ENCODE results near the gene AFAP1.

AFAP1 gene

DNA sequence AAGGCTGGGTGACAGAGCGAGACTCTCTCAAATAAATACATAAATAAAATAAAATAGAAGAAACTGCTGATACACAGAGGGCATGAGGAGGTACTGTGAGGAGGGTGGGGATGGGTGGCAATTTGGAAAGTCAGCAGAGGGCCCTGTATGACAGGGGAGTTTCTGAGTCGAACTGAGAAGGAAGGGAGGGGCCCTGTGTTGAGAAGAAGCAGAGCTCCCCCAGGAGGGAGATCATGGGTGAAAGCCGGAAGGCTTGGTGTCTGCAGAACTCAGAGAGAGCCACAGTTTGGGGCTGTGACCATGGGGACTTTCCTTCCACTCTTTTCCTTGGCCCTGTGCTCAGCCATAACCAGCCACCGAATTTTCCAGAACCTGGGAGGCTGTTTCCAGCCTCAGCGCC, 24.8 kb upstream of the AFAP1 start:
- no peak for DNase-seq (ENCODE audit: low spot score in 2 of 2)
- in situ Hi-C loops (cut with MboI; ENCODE audit: low sequenced_read_pairs) = no loop called here
- Histone ChIP-seq H3K4me1 (no peaks in the 10 kb centered on the region; the same call in 1 of the 2 replicates), H3K9me3 (no peaks in the 10 kb centered on the region), H3K36me3 (replicated peaks) (no peaks in the 10 kb centered on the region), H3K4me3 (no peak overlapping the region), H3K27me3 (ENCODE audit: low read depth) (no peaks in the 10 kb centered on the region)

DNA sequence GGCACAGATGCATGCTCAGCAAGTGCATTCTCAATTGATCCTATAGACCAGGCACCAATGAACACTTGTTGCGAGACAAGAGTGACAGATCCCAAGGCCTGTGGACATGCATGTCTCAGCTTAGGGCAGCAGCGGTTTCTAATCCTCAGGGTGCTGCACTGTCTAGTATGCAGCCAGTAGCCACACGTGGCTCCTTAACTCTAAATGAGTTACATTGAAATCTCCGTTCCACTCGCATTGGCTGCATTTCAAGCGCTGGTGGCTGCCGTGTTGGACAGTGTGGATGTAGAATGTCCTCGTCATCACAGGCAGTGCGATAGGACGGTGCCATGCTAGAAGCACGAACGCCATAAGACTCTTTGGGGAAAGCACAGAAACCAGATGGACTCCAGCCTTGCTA, 24.0 kb upstream of the AFAP1 start:
- in situ Hi-C loops (cut with MboI; ENCODE audit: low sequenced_read_pairs) = no loop called here
- Histone ChIP-seq H3K4me1 (no peaks in the 10 kb centered on the region; the same call in 1 of the 2 replicates), H3K9me3 (no peaks in the 10 kb centered on the region), H3K4me3 (no peak overlapping the region), H3K36me3 (replicated peaks) (no peaks in the 10 kb centered on the region), H3K27me3 (ENCODE audit: low read depth) (no peaks in the 10 kb centered on the region)
- no peak for DNase-seq (ENCODE audit: low spot score in 2 of 2)

DNA sequence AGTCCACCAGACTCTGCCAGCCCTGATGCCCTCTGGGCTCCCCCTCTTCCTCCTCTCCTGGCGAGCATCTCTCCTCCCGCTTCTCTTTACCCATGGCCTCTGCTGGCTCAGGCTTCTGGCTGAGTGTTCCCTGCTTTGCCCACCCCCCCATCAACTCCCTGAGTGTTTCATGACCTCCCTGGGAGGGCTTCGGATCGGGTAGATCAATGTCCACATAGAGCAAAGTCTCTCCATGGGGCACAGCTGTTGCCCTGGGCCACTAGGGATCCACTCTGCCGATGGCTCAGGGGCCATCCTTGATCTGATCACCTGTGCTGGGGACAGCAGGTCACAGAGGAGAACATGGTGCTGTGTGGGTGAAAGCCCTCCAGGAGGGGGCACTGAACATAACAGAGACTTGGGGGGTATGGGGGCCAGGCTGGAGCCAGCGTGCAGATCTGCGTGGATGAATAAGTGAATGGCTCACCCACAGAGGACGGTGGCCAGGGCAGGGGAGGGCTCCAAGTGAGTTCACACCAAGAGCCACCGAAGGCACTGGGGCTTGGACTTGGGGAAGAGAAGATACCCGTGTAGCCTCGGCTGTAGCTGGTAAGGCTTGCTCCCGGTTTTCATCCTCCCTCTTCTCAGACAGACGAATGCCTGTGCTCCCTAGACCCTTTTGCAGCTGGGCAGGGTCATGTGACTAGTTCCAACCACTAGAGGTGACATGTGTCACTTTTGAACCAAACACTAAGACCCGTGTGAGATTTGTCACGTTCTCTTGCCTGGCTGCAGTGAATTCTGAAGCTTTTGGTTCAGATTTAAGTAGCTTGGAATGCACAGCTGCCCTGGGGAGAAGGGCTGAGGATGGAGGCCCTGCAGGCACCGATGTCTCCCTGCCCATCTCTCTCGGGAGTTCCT, 23.2 kb upstream of the AFAP1 start:
- Histone ChIP-seq H3K4me3 (no peak overlapping the region), H3K27me3 (ENCODE audit: low read depth) (no peaks in the 10 kb centered on the region)
- in situ Hi-C loops (cut with MboI; ENCODE audit: low sequenced_read_pairs) = no loop called here

DNA sequence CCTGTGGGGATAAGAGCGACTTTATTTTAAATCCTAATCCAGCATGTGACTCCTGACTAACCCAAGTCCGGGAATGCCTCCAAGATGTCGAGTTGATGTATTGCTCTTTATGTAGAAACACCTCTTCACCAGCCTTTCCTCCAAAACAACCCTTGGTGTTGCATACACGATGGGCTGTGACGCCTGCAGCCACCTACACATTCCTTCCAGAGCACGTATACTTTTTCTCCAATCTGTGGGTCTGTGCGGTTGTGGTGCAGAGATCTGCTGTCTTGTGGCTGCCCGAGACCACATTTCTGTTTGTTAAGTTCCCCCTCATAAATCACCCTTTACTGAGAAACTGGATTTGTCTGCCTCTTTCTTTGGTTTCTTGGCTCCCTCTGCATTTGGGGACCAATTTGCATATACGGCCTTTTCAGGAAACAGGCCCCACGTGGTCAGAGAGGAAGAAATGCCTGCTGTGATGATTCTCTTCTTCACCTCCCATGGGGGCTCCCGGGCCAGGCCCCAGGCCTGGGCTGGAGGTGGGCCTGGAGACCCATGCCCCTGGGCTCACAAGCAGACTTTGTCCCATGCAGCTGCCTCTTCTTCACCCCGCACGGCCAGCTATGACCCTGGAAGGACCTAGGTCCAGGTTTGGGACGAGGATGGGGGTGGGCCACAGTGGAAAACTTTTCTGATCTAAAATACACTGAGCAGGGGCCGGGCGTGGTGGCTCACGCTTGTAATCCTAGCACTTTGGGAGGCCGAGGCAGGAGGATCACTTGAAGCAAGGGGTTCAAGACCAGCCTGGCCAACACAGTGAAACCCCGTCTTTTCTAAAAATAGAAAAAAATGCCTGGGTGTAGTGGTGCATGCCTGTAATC, 21.4 kb upstream of the AFAP1 start:
- in situ Hi-C loops (cut with MboI; ENCODE audit: low sequenced_read_pairs) = no loop called here
- H3K4me1 ChIP-seq = no peaks in the 10 kb centered on the region; the same call in 1 of the 2 replicates
- DNase-seq (ENCODE audit: low spot score in 2 of 2) = no peak

More for the DNA sequence above, 23.2 kb upstream of the AFAP1 start:
- Histone ChIP-seq H3K9me3 (no peaks in the 10 kb centered on the region), H3K4me1 (no peaks in the 10 kb centered on the region; the same call in 1 of the 2 replicates), H3K36me3 (replicated peaks) (no peaks in the 10 kb centered on the region)
- DNase-seq (ENCODE audit: low spot score in 2 of 2) = no peak

DNA sequence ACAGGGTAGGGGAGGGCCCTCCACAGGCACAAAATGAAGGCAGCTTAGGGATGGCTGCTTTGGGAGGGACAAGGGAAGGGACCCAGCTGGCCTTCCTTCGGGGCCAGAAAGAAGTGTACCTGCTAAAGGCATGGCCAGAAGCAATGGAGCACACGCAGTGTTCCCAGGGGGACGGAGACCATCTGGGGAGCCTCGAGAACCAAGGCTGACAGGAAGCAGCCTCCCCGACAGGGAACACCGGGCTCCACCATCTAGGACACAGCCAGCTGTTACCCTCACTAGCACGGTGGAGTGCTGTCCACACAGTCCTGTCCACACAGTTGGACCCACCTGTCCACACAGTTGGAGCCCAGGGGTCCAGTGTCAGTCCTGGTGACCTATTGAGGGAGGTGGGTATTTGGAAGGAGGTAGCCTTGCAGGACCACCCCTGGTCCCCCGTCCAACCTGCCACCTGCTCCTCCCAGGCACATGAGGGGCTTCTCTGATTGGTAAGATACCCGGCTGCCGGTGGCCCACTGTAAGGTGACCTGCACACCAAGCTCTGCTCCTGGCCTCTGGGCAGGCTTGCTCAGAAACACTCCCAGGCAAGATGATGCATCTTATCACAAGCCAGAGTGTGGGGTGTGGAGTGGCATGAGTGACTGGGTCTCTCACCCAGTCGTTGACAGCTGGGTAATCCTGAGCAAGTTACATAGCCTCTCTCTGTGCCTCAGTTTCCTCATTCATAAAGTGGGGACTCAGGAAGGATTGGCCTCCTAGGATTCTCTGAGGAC, 20.5 kb upstream of the AFAP1 start:
- no peaks in the 10 kb centered on the region for H3K27me3 ChIP-seq (ENCODE audit: low read depth)
- H3K4me3 ChIP-seq = no peak overlapping the region
- no peaks in the 10 kb centered on the region for H3K9me3 ChIP-seq
- DNase-seq (ENCODE audit: low spot score in 2 of 2) = no peak
- H3K36me3 ChIP-seq (replicated peaks) = no peaks in the 10 kb centered on the region
- in situ Hi-C loops (cut with MboI; ENCODE audit: low sequenced_read_pairs) = no loop called here
- H3K4me1 ChIP-seq = no peaks in the 10 kb centered on the region; the same call in 1 of the 2 replicates

More for the DNA sequence above, 21.4 kb upstream of the AFAP1 start:
- no peaks in the 10 kb centered on the region for H3K9me3 ChIP-seq
- H3K27me3 ChIP-seq (ENCODE audit: low read depth) = no peaks in the 10 kb centered on the region
- no peaks in the 10 kb centered on the region for H3K36me3 ChIP-seq (replicated peaks)
- no peak overlapping the region for H3K4me3 ChIP-seq

DNA sequence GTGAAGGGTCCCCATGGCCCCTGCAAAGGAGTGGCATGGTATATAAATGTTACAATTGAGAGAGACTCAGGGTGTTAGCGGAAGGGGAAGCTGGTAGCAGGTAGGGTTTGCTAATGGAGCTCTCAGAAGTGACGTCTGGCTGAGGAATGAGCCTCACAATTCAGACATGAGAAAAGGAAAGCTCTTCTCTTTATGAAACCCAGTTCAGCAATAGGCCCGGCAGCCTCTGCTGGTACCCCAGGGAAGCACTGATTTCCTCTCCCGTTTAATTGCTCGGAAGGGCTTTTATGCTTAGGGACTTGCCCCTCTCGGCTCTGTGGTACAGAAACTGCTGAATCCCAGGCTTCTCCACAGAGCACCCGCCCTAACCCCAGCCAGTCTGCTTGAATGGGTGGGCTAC, 19.4 kb upstream of the AFAP1 start:
- Histone ChIP-seq H3K4me3 (no peak overlapping the region), H3K27me3 (ENCODE audit: low read depth) (no peaks in the 10 kb centered on the region), H3K9me3 (no peaks in the 10 kb centered on the region; the same call in 1 of the 2 replicates), H3K4me1 (no peaks in the 10 kb centered on the region; the same call in 1 of the 2 replicates), H3K36me3 (replicated peaks) (no peaks in the 10 kb centered on the region)
- DNase-seq (ENCODE audit: low spot score in 2 of 2) = no peak
- in situ Hi-C loops (cut with MboI; ENCODE audit: low sequenced_read_pairs) = no loop called here

DNA sequence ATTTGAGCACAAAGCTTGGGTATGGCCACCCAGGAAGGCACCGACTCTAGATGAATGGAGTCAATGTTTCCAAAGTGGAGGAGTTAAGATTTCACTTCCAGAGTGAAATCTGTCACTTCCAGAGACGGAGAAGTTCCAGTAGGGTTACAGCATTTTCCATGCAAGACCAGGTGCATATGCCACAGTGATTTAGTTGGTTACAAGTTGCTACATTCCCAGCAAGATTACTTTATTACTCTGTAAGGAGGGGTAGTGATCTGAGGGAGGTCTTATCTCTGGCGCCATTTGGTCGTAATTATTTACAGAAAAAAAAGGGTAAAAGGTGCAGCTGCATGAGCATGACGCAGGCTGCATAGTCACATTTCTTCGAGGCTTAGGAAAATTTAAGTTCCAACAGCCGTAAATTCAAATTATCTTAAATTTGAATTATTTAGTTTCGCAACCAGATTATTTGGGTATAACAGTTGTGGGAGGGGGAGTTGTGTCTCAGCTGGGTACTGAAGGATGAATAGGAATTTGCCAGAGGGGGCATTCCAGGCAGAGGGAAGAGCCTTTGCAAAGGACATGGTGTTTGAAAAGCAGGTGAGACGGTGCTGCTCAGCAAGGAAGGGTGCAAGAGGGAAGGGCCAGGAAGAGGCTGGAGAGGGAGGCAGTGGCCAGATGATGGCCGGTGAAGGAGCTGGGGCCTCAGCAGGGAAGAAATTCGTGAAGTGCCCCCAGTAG, 17.4 kb upstream of the AFAP1 start:
- no peak overlapping the region for H3K4me3 ChIP-seq
- H3K9me3 ChIP-seq = no peaks in the 10 kb centered on the region; the same call in 1 of the 2 replicates
- no peak for DNase-seq (ENCODE audit: low spot score in 2 of 2)
- H3K4me1 ChIP-seq = no peaks in the 10 kb centered on the region; the same call in 1 of the 2 replicates
- no peaks in the 10 kb centered on the region for H3K27me3 ChIP-seq (ENCODE audit: low read depth)
- H3K36me3 ChIP-seq (replicated peaks) = no peaks in the 10 kb centered on the region
- in situ Hi-C loops (cut with MboI; ENCODE audit: low sequenced_read_pairs) = no loop called here

DNA sequence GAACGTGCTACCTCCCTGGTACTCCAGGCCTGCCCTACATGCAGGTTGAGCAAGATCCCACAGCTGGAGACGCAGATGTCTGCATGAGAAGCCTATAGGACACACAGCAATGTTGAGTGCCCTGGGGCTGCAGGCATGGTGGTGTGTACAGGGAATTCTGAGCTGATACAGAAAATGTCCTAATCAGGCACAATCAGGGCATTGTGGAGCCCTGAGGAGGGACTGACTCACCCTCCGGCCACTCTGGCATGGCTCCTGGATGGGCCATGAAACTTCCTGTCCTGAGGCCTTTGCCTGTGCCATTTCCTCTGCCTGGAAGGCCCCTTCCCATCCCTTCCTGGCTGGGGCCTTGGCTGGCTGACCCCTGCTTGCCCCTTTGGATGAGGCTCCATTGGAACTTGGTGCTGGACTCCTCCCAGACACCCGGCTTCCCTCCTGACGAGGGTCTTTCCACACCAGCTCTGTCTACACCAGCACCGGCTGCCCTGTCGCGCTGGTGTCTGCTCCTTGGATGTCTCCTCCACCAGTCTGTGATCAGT, 16.7 kb upstream of the AFAP1 start:
- no peak overlapping the region for H3K4me3 ChIP-seq
- no peaks in the 10 kb centered on the region for H3K27me3 ChIP-seq (ENCODE audit: low read depth)
- no peaks in the 10 kb centered on the region; the same call in 1 of the 2 replicates for H3K4me1 ChIP-seq
- in situ Hi-C loops (cut with MboI; ENCODE audit: low sequenced_read_pairs) = no loop called here
- no peaks in the 10 kb centered on the region for H3K36me3 ChIP-seq (replicated peaks)
- no peak for DNase-seq (ENCODE audit: low spot score in 2 of 2)
- no peaks in the 10 kb centered on the region; the same call in 1 of the 2 replicates for H3K9me3 ChIP-seq

DNA sequence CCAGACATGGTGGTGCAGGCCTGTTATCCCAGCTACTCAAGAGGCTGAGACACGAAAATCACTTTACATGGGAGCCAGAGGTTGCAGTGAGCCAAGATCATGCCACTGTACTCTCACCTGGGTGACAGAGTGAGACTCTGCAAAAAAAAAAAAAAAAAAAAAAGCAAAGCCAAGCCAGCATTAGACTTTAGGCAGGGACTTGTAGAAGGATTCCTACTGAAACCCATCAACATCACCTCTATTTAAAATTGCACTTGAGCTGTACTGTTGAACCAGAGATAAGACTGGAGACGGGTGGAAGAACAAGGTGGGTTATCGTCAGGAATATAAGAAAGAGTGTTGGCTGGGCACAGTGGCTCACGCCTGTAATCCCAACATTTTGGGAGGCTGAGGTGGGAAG, 15.7 kb upstream of the AFAP1 start:
- no peak for DNase-seq (ENCODE audit: low spot score in 2 of 2)
- in situ Hi-C loops (cut with MboI; ENCODE audit: low sequenced_read_pairs) = no loop called here
- no peaks in the 10 kb centered on the region for H3K4me1 ChIP-seq
- no peaks in the 10 kb centered on the region for H3K36me3 ChIP-seq (replicated peaks)
- H3K9me3 ChIP-seq = no peaks in the 10 kb centered on the region; the same call in 1 of the 2 replicates
- H3K27me3 ChIP-seq (ENCODE audit: low read depth) = no peaks in the 10 kb centered on the region
- no peak overlapping the region for H3K4me3 ChIP-seq

DNA sequence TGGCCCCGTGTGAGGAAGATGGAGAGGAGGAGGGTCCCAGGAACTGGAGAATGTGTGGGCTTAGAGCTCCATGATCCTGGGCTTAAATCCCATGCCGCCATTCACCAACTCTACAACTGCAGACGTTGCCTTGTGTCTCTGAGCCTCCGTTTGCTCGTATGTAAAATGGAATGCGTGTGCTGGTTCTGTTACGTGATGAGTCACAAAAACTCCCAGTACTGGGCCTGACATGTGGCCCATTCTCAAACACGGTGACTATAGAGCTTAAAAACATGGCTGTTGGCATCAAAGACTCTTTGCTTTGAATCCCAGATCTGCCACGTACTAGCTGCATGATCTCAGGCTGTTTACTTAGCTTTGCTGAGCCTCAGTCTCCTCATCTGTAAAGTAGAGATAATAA, 13.0 kb upstream of the AFAP1 start:
- Histone ChIP-seq H3K36me3 (replicated peaks) (no peaks in the 10 kb centered on the region), H3K4me1 (no peaks in the 10 kb centered on the region), H3K4me3 (no peak overlapping the region), H3K27me3 (ENCODE audit: low read depth) (no peaks in the 10 kb centered on the region), H3K9me3 (no peaks in the 10 kb centered on the region; the same call in 1 of the 2 replicates)
- DNase-seq (ENCODE audit: low spot score in 2 of 2) = no peak
- in situ Hi-C loops (cut with MboI; ENCODE audit: low sequenced_read_pairs) = no loop called here

DNA sequence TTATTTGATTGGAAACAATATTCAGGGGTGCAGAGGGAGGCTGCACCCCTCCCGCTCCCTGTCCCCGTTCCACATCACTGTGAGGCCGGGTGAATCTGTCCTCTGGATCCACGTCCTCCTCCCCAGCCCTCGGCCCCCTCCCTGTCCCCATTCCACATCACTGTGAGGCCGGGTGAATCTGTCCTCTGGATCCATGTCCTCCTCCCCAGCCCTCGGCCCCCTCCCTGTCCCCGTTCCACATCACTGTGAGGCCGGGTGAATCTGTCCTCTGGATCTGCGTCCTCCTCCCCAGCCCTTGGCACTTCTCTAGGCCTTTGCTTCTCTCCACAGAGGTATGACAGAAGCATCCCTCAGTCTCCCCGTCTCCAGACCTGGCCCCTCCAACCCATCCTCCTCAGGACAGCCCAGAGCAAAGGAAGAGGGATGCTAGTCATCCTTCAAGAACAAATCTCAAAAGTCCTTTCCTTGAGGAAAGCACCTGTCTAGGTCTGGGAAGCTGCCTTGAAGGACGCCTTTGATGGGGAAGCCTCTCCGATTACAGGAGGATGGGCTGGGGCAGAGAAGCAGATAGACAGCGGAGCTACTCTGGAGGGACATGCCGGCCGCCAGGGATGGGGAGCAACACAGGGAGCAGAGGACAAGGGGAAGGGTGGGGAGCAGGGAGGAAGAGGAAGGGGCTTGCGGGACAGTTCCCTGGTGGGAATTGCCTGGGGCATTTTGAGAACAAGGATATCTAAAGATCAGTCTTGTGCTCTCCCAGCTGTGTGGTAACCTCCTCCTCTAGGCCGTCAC, 10.8 kb upstream of the AFAP1 start:
- H3K27me3 ChIP-seq (ENCODE audit: low read depth) = no peaks in the 10 kb centered on the region
- H3K36me3 ChIP-seq (replicated peaks) = no peaks in the 10 kb centered on the region
- no peaks in the 10 kb centered on the region for H3K4me1 ChIP-seq
- no peak for DNase-seq (ENCODE audit: low spot score in 2 of 2)
- in situ Hi-C loops (cut with MboI; ENCODE audit: low sequenced_read_pairs) = no loop called here
- H3K9me3 ChIP-seq = no peaks in the 10 kb centered on the region; the same call in 1 of the 2 replicates
- no peak overlapping the region for H3K4me3 ChIP-seq

DNA sequence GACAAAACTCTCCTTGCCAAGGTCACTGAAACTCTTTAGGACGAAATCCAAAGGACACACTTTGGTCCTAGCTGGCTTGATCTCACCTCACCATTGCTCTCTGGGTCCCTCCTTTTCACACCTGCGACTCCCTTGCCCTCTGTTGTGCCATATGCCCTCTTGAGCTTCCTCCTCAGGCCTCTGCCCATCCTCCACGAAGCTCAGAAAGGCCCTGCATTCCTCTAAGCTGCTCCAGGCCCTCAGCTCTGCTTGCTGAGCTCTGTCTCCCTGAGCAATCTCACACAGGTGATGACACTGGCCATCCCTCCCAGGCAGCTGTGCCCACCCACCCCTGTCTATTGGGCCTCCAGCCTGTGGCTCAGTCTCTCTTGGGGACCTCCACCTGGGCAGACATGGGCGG, 10.1 kb upstream of the AFAP1 start:
- in situ Hi-C loops (cut with MboI; ENCODE audit: low sequenced_read_pairs) = no loop called here
- H3K36me3 ChIP-seq (replicated peaks) = no peaks in the 10 kb centered on the region
- no peaks in the 10 kb centered on the region for H3K4me1 ChIP-seq
- DNase-seq (ENCODE audit: low spot score in 2 of 2) = no peak
- no peaks in the 10 kb centered on the region; the same call in 1 of the 2 replicates for H3K9me3 ChIP-seq
- no peak overlapping the region for H3K4me3 ChIP-seq
- no peaks in the 10 kb centered on the region for H3K27me3 ChIP-seq (ENCODE audit: low read depth)
